ENCODE data around the gene ZBTB38.

The ZBTB38 gene

DNA sequence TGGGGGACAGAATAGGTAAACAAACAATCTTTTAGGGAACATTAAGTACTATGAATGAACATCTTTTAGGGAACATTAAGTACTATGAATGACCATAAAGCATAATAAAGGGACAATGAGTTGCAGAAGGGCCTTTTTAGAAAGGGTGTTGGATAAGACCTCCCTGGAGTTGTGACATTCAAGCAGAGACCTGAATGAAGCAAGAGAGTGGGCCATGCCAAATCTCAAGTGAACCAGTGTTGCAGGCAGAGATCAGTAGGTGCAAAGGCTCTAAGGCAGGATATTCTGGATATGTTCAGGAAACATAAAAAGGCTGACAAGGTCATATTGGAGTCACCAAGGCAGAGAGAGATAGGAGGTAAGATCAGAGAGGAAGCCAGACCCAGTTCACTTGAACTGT lies 29.4 kb upstream of the ZBTB38 start:
- DNase-seq (ENCODE audit: low read depth in 4 of 4, low spot score in 1 of 4), result no peak

DNA sequence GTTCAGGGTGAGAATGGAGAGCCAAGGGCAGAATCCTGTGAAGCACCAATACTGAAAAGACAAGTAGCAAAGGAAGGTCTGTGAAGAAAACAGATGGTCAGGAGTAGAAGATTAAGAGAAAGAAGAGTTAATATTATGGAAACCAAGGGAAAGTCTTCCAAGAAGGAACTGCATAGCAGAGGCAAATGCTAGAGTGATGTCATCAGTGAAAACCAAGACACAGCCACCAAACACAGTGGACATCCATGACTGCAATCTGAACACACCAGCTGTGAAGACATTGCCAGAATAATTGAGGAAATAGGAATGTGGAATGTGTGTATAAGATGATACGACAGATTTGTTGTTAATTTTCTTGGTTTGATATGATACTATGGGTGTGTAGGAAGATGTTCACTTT lies 26.8 kb upstream of the ZBTB38 start:
- no peak for DNase-seq (ENCODE audit: low read depth in 4 of 4, low spot score in 1 of 4)

DNA sequence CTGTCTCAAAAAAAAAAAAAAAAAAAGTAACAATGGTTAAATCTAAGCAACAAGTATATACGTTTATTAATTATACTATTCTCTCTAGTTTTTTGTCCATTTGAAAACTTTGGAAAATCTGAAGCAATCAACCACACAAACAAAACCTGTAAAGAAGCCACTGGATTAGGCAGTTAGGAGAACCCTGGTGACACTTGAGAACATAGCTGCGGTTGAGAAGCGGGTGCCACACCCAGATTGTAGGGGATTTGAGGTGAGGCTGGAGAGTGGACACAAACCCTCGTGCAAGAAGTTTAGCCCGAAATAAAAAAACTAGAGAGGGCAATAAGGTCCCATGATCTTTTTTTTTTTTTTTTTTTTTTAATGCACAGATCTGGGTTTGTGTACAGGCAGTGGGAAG lies 25.9 kb upstream of the ZBTB38 start:
- DNase-seq (ENCODE audit: low read depth in 4 of 4, low spot score in 1 of 4), result no peak

DNA sequence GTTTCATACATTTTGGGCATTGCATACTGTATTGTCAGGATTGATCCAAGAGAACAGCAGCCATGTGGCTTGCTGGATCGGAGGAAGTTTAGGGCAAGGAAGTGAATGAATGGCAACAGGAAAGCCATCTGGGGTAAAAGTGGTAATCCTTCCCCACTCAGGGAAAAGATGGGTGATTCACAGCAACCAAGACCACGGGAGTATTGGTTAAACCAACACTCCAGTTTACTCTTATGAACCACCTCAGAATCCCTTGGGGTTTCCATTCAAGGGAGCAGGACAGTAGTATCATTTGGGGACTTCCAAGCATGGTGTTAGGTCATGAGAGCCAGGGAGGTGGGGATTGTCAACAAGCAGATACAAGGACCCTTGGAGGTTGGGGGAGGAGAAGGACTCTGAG lies 25.2 kb upstream of the ZBTB38 start:
- no peak for DNase-seq (ENCODE audit: low read depth in 4 of 4, low spot score in 1 of 4)

DNA sequence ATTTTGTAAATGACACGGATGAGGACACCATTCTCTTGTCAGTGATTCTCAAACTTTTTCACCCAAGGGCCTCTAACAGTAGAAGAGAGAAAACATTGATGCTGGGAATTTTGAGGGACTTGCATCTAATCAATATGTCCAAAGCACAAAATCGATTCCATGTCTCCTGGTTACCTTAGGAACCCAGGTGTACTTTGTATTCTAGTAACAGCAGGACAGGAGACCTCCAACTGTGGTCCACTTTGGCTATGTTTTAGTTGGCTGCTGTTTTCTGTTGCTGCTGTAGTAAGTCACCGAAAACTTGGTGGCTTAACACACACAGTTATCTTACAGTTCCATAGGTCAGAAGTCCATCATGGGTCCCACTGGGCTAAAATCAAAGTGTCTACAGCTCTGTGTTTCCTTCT lies 24.4 kb upstream of the ZBTB38 start:
- DNase-seq (ENCODE audit: low read depth in 4 of 4, low spot score in 1 of 4), result no peak

DNA sequence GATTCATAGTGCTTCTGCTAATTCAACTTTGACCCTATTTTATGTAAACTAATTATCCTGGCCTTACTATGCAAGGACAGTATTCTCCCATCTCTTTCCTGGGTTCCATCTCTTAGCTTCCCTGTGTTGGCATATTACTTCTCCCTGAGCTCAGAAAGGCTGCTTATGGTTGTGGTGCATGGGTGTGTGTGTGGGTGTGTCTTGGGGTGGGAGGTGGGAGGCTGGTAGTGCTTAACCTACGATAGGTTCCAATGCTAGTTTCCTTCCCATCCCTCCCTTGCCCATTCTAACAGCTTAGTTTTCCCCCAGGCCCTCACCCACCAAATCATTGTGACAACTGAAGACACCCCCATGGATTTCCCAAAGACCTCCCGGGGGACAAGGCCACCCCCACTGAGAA lies 22.8 kb upstream of the ZBTB38 start:
- DNase-seq (ENCODE audit: low read depth in 4 of 4, low spot score in 1 of 4), result no peak

DNA sequence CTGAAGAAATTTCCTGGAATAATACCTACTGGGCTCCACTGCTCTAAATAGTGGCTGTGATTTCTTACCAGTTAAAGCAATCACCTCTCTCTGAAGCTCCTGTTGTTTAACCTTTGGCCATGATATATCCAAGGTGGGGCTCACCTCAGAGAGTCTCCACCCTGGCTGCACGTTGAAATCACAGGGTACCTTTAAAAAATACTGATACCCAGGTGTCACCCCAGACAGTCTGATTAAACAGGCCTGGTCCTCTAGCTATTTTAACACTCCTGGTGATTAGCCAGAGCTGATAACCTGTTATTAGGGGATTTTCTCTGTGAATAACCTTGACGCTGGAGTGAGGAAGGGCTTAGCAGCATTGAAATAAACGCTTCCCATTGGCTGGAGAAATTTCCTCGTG lies 22.3 kb upstream of the ZBTB38 start:
- no peak for DNase-seq (ENCODE audit: low read depth in 4 of 4, low spot score in 1 of 4)

DNA sequence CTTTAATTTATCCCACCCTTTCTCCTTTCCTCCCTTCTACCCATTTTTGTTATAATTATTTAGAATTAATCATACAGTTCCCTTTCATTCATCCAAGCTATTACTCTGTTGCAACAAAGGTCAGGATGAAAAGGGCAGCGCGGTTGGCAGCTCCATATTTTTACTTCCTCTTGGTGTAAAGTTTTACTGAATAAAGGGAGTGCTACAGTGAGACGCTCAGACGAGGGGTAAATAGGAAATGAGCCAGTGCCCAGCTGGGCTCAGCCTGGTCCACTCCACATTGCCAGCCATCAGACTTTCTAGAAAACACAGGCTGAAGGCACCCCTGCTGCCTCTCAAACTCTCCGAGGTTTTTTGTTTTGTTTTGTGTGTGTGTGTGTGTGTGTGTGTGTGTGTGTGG lies 21.9 kb upstream of the ZBTB38 start:
- no peak for DNase-seq (ENCODE audit: low read depth in 4 of 4, low spot score in 1 of 4)

DNA sequence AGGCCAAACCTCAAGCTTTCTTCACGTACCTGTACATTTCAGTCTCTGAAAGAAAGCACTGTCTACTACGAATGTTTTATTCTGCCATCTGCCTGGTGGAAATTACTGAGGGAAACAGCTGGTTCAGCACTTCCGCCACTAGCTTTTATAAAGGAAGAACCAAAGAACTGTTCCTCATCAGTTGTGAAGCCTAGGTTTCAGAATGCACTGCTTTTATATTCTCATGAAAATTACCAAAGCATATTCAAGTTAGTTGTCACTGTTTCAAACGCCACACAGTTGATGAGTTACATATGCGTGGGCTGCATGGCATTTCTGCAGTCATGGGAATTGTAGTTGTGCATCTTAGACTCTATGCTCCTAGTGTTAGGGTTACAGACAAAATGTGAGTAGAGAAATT lies 21.5 kb upstream of the ZBTB38 start:
- no peak for DNase-seq (ENCODE audit: low read depth in 4 of 4, low spot score in 1 of 4)

DNA sequence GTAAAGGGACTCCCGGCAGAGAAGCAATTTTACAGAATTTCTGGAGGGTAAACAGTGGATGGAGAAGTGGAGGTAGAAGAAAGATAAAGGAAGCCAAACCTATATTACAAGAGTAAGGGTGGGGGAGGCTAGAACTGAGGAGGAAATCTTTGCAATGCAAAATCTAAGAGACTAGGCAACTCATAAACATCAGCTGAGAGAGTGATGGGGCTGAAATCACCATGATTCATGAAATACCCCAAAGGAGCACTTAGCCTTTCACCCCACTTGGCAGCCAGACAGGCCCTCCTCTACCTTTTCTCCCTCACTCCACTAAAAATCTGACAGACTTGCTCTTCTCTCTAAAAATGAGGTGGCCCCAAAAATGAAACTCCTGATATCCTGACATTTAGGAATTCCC lies 19.5 kb upstream of the ZBTB38 start:
- no peak for DNase-seq (ENCODE audit: low read depth in 4 of 4, low spot score in 1 of 4)

DNA sequence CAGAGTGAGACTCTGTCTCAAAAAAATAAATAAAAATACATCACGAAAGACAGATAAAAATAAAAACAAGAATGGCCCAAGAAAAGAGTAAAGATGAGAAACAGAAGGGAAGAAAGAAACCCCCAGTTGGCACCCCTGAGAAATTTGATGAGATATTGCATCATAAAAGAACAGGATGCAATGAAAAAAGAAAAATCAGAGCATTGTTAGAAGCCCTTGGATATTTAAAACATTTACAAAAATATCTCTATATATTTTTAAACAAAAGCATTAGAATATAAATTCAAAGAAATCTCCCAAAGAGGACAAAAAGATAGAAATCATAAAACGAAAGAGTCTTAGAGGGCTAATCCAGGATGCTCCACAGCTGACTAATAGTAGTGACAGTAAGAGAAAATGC lies 18.6 kb upstream of the ZBTB38 start:
- DNase-seq (ENCODE audit: low read depth in 4 of 4, low spot score in 1 of 4), result no peak

DNA sequence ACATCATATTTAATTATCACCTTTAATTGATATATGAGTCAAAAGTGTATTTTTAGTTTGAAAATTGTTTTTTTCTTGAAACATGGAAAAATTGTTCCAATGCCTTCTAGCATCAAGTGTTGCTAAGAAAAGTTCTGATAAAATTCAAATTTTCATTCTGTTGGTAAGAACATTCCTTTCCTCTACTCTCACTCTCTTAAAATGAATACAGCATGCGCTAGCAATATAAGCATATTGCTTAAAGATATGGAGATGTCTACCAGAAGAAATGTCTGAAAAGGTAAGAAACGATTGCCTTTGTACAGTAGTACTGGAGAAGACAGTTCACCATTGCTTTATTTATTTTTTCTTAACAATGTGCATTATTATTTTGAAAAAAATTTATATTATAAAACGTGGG lies 17.6 kb upstream of the ZBTB38 start:
- no peak for DNase-seq (ENCODE audit: low read depth in 4 of 4, low spot score in 1 of 4)

DNA sequence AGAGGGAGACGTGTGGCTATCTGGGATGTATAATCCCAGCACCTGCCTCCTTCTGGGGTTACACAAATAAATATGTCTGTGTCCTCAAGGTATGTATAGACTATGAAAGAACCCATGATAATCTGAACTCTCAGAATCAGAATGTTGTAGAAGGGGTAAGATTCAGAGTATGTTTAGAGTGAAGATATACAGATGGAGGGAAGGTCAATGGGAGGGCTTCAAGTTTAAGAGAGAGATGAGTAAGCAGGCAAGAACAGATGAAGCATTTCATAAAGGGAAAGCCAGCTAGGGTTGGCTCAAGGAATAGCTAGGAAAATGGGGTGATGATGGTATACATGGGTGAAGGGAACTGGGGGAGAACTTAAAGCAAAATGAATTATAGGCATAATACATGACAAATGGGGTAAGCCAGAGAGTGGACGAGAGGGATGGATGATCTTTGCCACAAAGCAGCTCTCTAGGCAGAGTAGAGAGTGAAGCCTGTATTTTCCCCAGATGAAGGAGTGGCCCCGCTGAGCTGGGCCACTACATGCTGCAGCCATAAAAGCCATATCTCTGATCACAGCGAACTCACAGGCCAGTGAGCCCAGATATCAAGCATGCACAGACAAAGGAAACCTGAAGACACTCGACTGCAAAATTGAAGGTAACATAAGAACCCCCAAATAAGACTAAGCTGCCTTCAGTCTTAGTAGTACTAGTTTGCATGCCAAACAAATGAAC lies 15.9 kb upstream of the ZBTB38 start:
- DNase-seq (ENCODE audit: low read depth in 4 of 4, low spot score in 1 of 4), result no peak

DNA sequence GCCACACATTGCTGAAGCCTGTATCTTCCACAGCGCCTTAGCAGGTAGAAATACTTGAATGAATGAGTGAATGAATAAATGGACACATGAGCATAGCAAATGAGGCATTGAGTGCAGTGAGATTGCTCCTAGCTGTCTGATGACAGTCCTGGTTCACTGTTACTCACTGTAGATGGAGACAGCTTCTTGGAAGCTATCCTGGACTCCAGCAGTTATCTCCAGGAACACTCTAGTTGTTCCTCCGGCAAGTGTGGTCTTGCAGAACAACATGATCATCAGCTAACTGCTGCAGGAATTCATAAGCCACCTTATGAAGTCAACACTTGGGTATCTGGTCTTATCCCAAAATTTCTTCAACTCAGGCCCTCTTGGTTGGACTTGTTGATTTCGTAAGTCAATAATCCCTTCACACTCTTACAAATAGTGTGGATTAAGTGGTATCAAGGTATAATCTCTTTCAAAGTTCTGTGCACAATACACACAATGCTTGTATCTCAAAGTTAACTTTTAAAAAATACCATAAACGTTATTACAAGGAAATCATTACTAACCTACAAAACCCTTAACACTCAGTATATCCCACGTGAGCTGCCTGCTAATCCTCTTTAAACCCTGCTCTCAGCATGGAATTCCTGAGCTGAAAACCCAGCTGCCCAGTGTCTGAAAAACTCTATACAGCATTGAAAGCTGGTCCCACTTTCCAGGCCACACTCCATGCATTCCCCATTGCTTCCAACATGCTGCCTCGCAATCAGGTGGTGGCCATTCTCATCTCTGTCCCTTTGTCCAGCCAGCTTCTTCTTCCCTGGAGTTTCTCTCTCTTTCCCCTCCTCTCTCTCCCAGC lies 14.4 kb upstream of the ZBTB38 start:
- DNase-seq (ENCODE audit: low read depth in 4 of 4, low spot score in 1 of 4), result no peak

DNA sequence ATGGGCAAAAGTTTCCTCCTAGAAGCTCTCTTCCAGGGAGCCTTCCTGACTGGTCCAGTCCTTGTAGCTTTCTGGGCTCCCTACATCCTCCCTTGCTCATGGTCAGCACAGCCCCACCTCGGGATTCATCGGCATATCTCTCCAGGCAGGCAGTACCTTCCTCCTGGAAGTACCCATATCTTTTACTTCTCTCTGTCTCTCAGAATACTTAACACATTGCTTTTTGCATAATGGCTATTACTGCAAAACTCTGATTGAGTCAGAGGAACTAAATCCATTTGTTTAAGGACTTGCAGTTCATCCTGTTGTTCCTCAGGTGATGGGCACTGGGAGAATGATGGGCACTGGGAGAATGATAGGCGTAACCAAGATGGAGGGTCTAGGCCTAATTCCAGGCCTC lies 13.8 kb upstream of the ZBTB38 start:
- DNase-seq (ENCODE audit: low read depth in 4 of 4, low spot score in 1 of 4), result no peak

DNA sequence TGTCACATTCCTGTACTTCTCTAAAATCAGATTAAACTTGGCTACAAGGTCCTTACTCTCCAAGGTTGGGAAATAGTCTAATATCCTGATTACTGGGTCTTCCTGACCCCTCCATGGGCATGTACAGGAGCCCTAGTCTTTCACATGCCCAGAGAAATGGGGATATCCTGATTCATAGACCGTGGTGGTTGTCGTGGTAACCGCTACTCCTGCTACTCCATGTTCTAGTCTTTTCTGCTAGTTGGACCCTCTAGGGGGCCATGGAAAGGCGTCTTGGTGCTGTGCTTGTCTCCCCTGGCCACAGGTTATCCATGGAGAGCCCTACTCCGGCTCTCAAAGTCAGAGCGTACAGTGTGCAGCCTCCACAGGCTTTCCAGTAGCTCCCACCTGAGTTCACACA lies 13.1 kb upstream of the ZBTB38 start:
- no peak for DNase-seq (ENCODE audit: low read depth in 4 of 4, low spot score in 1 of 4)

DNA sequence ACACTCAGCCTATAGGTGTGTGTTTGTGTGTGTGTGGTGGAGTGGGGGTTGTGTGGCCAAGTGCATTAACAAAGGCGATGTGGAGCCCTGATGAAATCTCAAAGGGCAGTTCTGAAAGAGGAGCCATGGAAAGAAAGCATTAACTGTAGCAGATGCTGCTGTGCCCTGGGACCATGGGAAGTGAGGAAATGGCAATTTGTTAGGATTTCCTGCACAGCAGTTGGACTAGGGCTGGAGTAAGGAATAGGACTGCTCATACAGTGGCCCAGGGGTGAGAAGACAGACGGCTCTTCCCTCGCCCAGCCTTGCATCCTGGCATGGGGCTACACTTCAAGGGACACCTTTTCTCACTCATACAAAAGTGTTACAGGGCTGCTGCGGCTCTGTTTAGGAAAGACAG lies 12.3 kb upstream of the ZBTB38 start:
- no peak for DNase-seq (ENCODE audit: low read depth in 4 of 4, low spot score in 1 of 4)

DNA sequence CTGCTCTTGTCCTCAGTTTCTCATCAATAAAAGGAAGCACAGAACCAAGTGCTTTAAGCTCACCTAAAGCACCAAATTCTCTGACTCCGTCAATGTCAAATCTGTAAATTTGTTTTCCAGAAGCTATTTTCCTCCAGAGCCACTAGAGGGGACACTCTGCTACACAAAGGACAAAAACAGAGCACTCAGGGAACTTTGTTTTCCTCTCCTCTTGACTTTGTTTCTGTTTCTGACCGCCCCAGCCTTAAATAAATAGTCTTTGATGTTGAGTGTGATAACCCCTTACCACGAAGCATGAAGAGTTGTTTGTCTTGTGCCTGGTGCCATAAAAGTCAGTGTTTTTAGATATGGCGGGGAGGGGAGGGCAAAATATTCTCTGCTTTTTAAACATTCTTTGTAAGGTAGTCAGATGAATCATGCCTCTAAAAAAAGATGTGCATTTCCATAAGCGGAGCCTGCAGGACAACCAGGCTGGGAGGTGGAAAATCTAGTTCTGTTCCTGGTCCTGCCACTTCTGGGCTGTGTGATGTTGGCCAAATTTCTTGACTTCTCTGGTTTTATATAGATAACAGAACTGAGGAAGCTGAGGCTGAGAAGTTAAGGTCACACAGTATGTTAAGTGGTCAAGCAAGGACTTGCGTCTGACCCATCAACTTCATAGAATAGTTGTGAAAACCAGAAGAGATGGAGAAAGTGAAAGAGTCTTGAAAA lies 7.3 kb upstream of the ZBTB38 start:
- DNase-seq (ENCODE audit: low read depth in 4 of 4, low spot score in 1 of 4), result no peak

DNA sequence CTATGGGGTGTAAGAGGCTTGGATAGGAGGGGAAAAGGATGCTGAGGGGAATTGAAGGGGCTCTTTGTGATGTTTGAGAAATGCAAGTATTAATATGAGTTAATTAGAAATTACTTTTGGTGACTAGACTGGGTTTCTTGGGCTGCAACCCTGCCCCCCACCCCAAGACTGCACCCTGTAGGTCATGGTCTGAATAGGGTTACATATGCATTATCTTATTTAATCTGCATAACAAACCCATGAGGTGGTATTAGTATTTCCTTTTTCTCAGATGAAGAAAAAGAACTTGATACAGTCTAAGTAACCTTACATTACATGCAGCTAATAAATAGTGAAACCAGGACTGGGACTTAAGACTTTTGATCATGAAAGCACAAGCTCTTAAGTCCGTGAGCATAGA lies 5.6 kb upstream of the ZBTB38 start:
- DNase-seq (ENCODE audit: low read depth in 4 of 4, low spot score in 1 of 4), result no peak

DNA sequence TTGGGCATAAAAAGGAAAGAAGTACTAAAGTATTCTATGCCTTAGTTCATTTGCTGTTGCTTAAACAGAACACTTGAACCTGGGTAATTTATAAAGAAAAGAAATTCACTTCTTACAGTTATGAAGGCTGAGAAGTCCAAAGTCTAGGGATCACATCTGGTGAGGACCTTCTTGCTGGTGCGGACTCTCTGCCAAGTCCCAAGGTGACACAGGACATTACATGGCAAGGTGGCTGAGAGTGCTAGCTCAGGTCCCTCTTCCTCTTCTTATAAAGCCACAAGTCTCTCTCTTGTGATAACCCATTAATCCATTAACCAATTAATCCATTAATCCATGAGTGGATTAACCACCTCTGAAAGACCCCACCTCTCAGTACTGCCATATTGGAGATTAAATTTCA lies 3.1 kb upstream of the ZBTB38 start:
- no peak for DNase-seq (ENCODE audit: low read depth in 4 of 4, low spot score in 1 of 4)

DNA sequence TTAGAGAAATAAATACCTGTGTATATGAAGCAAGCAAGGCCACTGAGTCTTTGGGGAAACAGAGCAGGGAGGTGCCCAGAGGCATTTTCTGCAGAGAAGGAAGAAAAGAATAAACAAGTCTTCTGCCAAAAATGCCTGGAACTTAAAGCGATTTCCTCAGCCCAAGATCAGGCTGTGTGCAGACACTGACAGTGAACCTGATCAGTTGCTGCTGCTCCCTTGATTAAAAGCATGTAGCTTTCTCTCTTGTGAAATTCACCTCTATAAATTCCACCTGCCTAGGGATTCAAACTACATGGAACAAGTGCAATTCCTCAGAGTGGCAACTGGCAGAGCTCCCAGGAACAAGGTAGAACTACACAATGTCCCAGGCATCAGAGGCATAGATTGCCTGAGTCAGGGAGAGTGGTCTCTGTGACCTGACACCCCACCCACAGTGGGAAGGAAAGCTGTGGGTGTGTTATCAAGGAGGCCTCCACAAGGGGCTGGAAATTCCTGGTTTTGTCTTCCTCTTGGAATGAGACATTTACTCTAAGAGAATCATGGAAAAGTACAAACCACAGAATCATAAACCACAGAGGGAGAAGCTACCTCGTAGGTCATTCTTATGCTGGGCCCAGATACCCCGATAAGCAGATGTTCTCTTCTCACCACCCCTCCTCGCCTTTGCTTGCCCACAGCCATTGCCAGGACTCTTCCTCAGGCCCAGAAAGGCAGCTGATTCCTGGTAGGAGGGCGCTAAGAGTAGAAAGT lies 1.8 kb upstream of the ZBTB38 start:
- DNase-seq (ENCODE audit: low read depth in 4 of 4, low spot score in 1 of 4), result no peak
